ENCODE data around the gene NRAP. TPM values are rescaled to one million over a fixed set of nuclear protein-coding genes. Genes with fewer than 3 reads are reported as not detected.

Gene NRAP
- polyA plus RNA-seq, 1 donor (not counting 4 experiments of a cell fraction or from before 2014, with no cell fraction given) = not detected

GRCh38 chr10:113560071-113560470 lies 103.8 kb downstream of the NRAP start:
- no peak for TF ChIP-seq EZH2 (IDR thresholded peaks at IDR 0.05; ENCODE audit: low read length)
- no peak for TF ChIP-seq CTCF (optimal IDR thresholded peaks at IDR 0.05 in 1 of 3, IDR thresholded peaks at IDR 0.05 in 1 of 3, conservative IDR thresholded peaks at IDR 0.05 in 1 of 3; ENCODE audit: extremely low read depth in 1 of 3, insufficient read depth in 2 of 3, low read length in 3 of 3)
- DNase-seq (ENCODE audit: low read depth, low spot score) = no peak
- H3K36me3 ChIP-seq (ENCODE audit: control insufficient read depth in 2 of 2, extremely low read depth in 1 of 2, insufficient read depth in 2 of 2, low read length in 2 of 2) = no peaks in the 10 kb centered on the region
- no peaks in the 10 kb centered on the region for H4K20me1 ChIP-seq (ENCODE audit: control insufficient read depth, extremely low read depth, insufficient read depth, low read length)
- H3K4me3 ChIP-seq (ENCODE audit: control insufficient read depth in 2 of 3, extremely low read depth in 1 of 3, insufficient read depth in 2 of 3, low read depth in 1 of 3, low read length in 3 of 3) = no peak overlapping the region
- H3K9me3 ChIP-seq (ENCODE audit: control insufficient read depth, low read depth, low read length) = no peaks in the 10 kb centered on the region
- FAIRE-seq = no peak
- H2AFZ ChIP-seq (ENCODE audit: control insufficient read depth, low read length) = no peak overlapping the region
- no peak overlapping the region for H3K9ac ChIP-seq (ENCODE audit: control insufficient read depth, extremely low read depth, insufficient read depth, low read length)
- dilution Hi-C loops (cut with MboI; ENCODE audit: extremely low pct_ligation_motif_present, low sequenced_read_pairs) = no loop called here
- no peak overlapping the region for H3K27ac ChIP-seq (ENCODE audit: control insufficient read depth, insufficient read depth, low read length)
- H3K79me2 ChIP-seq (ENCODE audit: control insufficient read depth, insufficient read depth, low read length) = no peaks in the 10 kb centered on the region
- H3K4me1 ChIP-seq (ENCODE audit: control insufficient read depth, extremely low read depth, insufficient read depth, low read length) = no peaks in the 10 kb centered on the region
- H3K4me2 ChIP-seq (ENCODE audit: control insufficient read depth, extremely low read depth, insufficient read depth, low read depth, low read length) = no peak overlapping the region
- H3K9me1 ChIP-seq (ENCODE audit: control insufficient read depth, extremely low read depth, insufficient read depth, low read length) = no peaks in the 10 kb centered on the region
- peaks cover 22% of the 10 kb centered on the region for H3K27me3 ChIP-seq (ENCODE audit: control insufficient read depth, extremely low read depth, insufficient read depth, low read length)

- no peak overlapping the region for H2AFZ ChIP-seq (ENCODE audit: control insufficient read depth, low read length)
- no peaks in the 10 kb centered on the region for H3K79me2 ChIP-seq (ENCODE audit: control insufficient read depth, insufficient read depth, low read length)
- dilution Hi-C loops (cut with MboI; ENCODE audit: extremely low pct_ligation_motif_present, low sequenced_read_pairs) = no loop called here
- H3K27me3 ChIP-seq (ENCODE audit: control insufficient read depth, extremely low read depth, insufficient read depth, low read length) = peaks cover 22% of the 10 kb centered on the region
- no peaks in the 10 kb centered on the region for H4K20me1 ChIP-seq (ENCODE audit: control insufficient read depth, extremely low read depth, insufficient read depth, low read length)
- peak overlapping the region; percentile 79 for H3K4me2 ChIP-seq (ENCODE audit: control insufficient read depth, extremely low read depth, insufficient read depth, low read depth, low read length)
- H3K36me3 ChIP-seq (ENCODE audit: control insufficient read depth in 2 of 2, extremely low read depth in 1 of 2, insufficient read depth in 2 of 2, low read length in 2 of 2) = no peaks in the 10 kb centered on the region
- H3K27ac ChIP-seq (ENCODE audit: control insufficient read depth, insufficient read depth, low read length) = no peak overlapping the region
- H3K9me1 ChIP-seq (ENCODE audit: control insufficient read depth, extremely low read depth, insufficient read depth, low read length) = no peaks in the 10 kb centered on the region
- TF ChIP-seq EZH2 (IDR thresholded peaks at IDR 0.05; ENCODE audit: low read length) = peak; percentile 13
- no peak for TF ChIP-seq CTCF (optimal IDR thresholded peaks at IDR 0.05 in 1 of 3, IDR thresholded peaks at IDR 0.05 in 1 of 3, conservative IDR thresholded peaks at IDR 0.05 in 1 of 3; ENCODE audit: extremely low read depth in 1 of 3, insufficient read depth in 2 of 3, low read length in 3 of 3)
- no peaks in the 10 kb centered on the region for H3K9me3 ChIP-seq (ENCODE audit: control insufficient read depth, low read depth, low read length)
- peak overlapping the region in 1 of 3 experiments; percentile 45 for H3K4me3 ChIP-seq (ENCODE audit: control insufficient read depth in 2 of 3, extremely low read depth in 1 of 3, insufficient read depth in 2 of 3, low read depth in 1 of 3, low read length in 3 of 3)
- no peak for FAIRE-seq
- no peaks in the 10 kb centered on the region for H3K4me1 ChIP-seq (ENCODE audit: control insufficient read depth, extremely low read depth, insufficient read depth, low read length)
- H3K9ac ChIP-seq (ENCODE audit: control insufficient read depth, extremely low read depth, insufficient read depth, low read length) = no peak overlapping the region
- DNase-seq (ENCODE audit: low read depth, low spot score) = no peak
These were observed 105.9 kb downstream of the NRAP start for GRCh38 chr10:113557903-113558321.
